H1 (cell line): ENCODE measurements around the gene CNTROB. TPM values are rescaled to one million over a fixed set of nuclear protein-coding genes. Genes with fewer than 3 reads are reported as not detected.

ENCODE experiments used
- NRF1 ChIP-seq: IDR thresholded peaks from 2 replicates; pipeline ENCODE4 v1.6.1; 2011; ENCODE audit warnings: mild to moderate bottlenecking, low read depth, low read length, improper control_type of control experiment
- PHF8 ChIP-seq: fragments of 200-600 bp; sonication (generic); conservative IDR thresholded peaks from 2 replicates; pipeline ENCODE4 v1.7.1; 2012; ENCODE audit warnings: low read depth, mild to moderate bottlenecking, inconsistent platforms, low read length, moderate library complexity
- polyA plus RNA-seq, 7 experiments: library from polyadenylated mRNA; depleted of rRNA in 3 of 7; stranded (reverse) in 5 of 7; unstranded in 2 of 7; fragments of >200 nt in 5 of 7; fragments of 200-250 nt in 2 of 7; gene quantifications; 1 replicate in 5 of 7; 2 replicates in 1 of 7; 4 replicates in 1 of 7; pipeline versions ENCODE4 v1.2.1 to v1.2.3, GENCODE V29; 2011 to 2013; ENCODE audit warnings: missing spikeins in 2 of 7, mixed read lengths in 2 of 7
- total RNA-seq: library from RNA; stranded (reverse); fragmentation: NEBNext Ultra II Directional; extraction: Animal tissue kit (Norgen Biotek cat#: 25700); gene quantifications from 2 replicates; pipeline ENCODE4 v1.2.1, GENCODE V29; 2021
- TF ChIP-seq, protein P1 (sequence below), 3 experiments: IDR thresholded peaks; 1 replicate in 2 of 3; 2 replicates in 1 of 3; pipeline versions ENCODE4 v1.5.1 to v1.6.1; 2011; ENCODE audit warnings: low read length in 3 of 3, mild to moderate bottlenecking in 3 of 3, inconsistent platforms in 2 of 3, low read depth in 1 of 3, moderate library complexity in 1 of 3; ENCODE audit not compliant: insufficient read depth in 1 of 3; ENCODE audit errors: control extremely low read depth in 1 of 3

Gene CNTROB
- total and polyA plus RNA-seq, 2 of the 8 experiments (the other 6 are each of a cell fraction or from before 2014, with no cell fraction given): 20.5 to 31.9 TPM

DNA sequence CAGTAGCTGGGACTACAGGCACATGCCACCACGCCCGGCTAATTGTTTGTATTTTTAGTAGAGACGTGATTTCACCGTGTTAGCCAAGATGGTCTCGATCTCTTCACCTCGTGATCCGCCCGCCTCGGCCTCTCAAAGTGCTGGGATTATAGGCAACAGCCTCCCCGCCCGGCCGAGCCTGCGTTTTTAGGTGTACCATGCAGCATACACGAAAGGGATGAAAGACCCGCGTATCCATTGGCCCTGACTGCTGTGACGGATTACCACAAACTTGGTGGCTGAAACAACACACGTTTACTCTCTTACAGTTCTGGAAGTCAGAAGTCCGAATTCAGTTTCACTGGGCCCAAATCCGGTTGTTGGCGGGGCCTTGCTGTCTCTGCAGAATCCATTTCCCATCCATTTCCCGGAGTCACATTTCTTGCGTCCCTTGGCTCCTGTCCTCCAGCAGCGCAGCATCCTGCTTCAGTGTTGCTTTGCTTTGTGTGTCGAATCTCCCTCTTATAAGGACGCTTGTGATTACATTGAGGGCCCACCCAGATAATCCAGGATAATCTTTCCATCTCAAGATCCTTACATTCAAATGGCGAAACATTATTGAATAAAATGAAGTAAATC lies 62.1 kb downstream of the CNTROB start (continued):
- TF ChIP-seq, protein P1, sequence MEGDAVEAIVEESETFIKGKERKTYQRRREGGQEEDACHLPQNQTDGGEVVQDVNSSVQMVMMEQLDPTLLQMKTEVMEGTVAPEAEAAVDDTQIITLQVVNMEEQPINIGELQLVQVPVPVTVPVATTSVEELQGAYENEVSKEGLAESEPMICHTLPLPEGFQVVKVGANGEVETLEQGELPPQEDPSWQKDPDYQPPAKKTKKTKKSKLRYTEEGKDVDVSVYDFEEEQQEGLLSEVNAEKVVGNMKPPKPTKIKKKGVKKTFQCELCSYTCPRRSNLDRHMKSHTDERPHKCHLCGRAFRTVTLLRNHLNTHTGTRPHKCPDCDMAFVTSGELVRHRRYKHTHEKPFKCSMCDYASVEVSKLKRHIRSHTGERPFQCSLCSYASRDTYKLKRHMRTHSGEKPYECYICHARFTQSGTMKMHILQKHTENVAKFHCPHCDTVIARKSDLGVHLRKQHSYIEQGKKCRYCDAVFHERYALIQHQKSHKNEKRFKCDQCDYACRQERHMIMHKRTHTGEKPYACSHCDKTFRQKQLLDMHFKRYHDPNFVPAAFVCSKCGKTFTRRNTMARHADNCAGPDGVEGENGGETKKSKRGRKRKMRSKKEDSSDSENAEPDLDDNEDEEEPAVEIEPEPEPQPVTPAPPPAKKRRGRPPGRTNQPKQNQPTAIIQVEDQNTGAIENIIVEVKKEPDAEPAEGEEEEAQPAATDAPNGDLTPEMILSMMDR (IDR thresholded peaks at IDR 0.05; ENCODE audit: control extremely low read depth in 1 of 3, insufficient read depth in 1 of 3, low read depth in 1 of 3, low read length in 3 of 3): no peak
- TF ChIP-seq NRF1: no peak
- TF ChIP-seq PHF8: no peak
